H1 (cell line): ENCODE data around the gene MAP1LC3A. TPM values are rescaled to one million over a fixed set of nuclear protein-coding genes. Genes with fewer than 3 reads are reported as not detected.

Source experiments
- CTCF ChIA-PET: fragments of 300-600 bp; sonication (Branson Sonifier 250); formaldehyde crosslinking; loops from one replicate; lab custom pipeline; 2021; ENCODE audit not compliant: partially characterized antibody; lab: Charles Lee
- POLR2A ChIA-PET: fragments of 300-600 bp; sonication (Branson Sonifier 250); formaldehyde crosslinking; loops from one replicate; lab custom pipeline; 2021; ENCODE audit warnings: inconsistent platforms; ENCODE audit not compliant: partially characterized antibody; lab: Charles Lee
- DNase-seq, 2 experiments: peaks; one replicate each; pipeline versions ENCODE4 v3.0.0 to v3.0.0-alpha.2; 2010 to 2022; ENCODE audit warnings: low spot score in 2 of 2, low read depth in 1 of 2, mixed read lengths in 1 of 2
- FAIRE-seq: peaks from 2 replicates; lab custom pipeline; 2011; peaks lifted over from hg19 to GRCh38; lab: Jason Lieb, UNC
- H2AFZ ChIP-seq: 2 replicates; pipeline ENCODE4 v1.8.1; 2012; ENCODE audit warnings: low read length, inconsistent platforms
- H2AK5ac ChIP-seq: 2 replicates; pipeline ENCODE4 v1.6.1; 2013; ENCODE audit warnings: low read depth, low read length
- H2BK120ac ChIP-seq: replicated peaks from 2 replicates; pipeline ENCODE3; 2013; ENCODE audit warnings: low read depth, low read length, inconsistent platforms
- H2BK12ac ChIP-seq: 2 replicates; pipeline ENCODE4 v1.6.1; 2013; ENCODE audit warnings: low read depth, low read length
- H2BK15ac ChIP-seq: 2 replicates; pipeline ENCODE4 v1.6.1; 2013; ENCODE audit warnings: low read length
- H2BK20ac ChIP-seq: 2 replicates; pipeline ENCODE4 v1.6.1; 2013; ENCODE audit warnings: low read length
- H2BK5ac ChIP-seq: 2 replicates; pipeline ENCODE4 v1.6.1; 2013; ENCODE audit warnings: low read depth, low read length
- H3K14ac ChIP-seq: 2 replicates; pipeline ENCODE4 v1.6.1; 2013; ENCODE audit warnings: inconsistent platforms; ENCODE audit not compliant: insufficient read length
- H3K18ac ChIP-seq: 2 replicates; pipeline ENCODE4 v1.6.1; 2013; ENCODE audit warnings: low read length; ENCODE audit errors: extremely low read depth
- H3K23ac ChIP-seq: 2 replicates; pipeline ENCODE4 v1.6.1; 2013; ENCODE audit warnings: inconsistent platforms; ENCODE audit not compliant: insufficient read length
- H3K23me2 ChIP-seq: 2 replicates; pipeline ENCODE4 v1.6.1; 2013; ENCODE audit warnings: low read depth, low read length
- H3K27ac ChIP-seq: 2 replicates; pipeline ENCODE4 v1.6.1; 2011; ENCODE audit warnings: low read depth, low read length, inconsistent platforms
- H3K27me3 ChIP-seq, 4 experiments: replicated peaks in 1 of 4; 1 replicate in 1 of 4; 2 replicates in 3 of 4; pipeline versions ENCODE4 v1.6.1 to v1.8.1; 2011 to 2013; ENCODE audit warnings: low read length in 3 of 4, mild to moderate bottlenecking in 3 of 4, inconsistent platforms in 2 of 4, mixed read lengths in 2 of 4, moderate library complexity in 1 of 4; ENCODE audit not compliant: control insufficient read depth in 3 of 4, insufficient read depth in 3 of 4; ENCODE audit errors: extremely low read depth in 1 of 4
- H3K36me3 ChIP-seq, 4 experiments: 2 replicates each; pipeline versions ENCODE4 v1.6.1 to v1.8.1; 2011 to 2013; ENCODE audit warnings: mild to moderate bottlenecking in 4 of 4, low read length in 3 of 4, moderate library complexity in 2 of 4, control low read depth in 1 of 4, inconsistent platforms in 1 of 4; ENCODE audit not compliant: insufficient read depth in 4 of 4, control insufficient read depth in 2 of 4
- H3K4ac ChIP-seq: replicated peaks from 2 replicates; pipeline ENCODE3; 2013; ENCODE audit warnings: low read length, low read depth, mixed read lengths, inconsistent platforms; ENCODE audit not compliant: insufficient read length
- H3K4me1 ChIP-seq, 4 experiments: replicated peaks in 1 of 4; 1 replicate in 1 of 4; 2 replicates in 3 of 4; pipeline versions ENCODE4 v1.6.1 to v1.8.1; 2011 to 2013; ENCODE audit warnings: low read length in 3 of 4, inconsistent platforms in 2 of 4, mixed read lengths in 1 of 4; ENCODE audit not compliant: insufficient read depth in 4 of 4, control insufficient read depth in 3 of 4
- H3K4me2 ChIP-seq, 2 experiments: 2 replicates each; pipeline versions ENCODE4 v1.6.1 to v1.8.1; 2011 to 2013; ENCODE audit warnings: low read depth in 2 of 2, low read length in 2 of 2, control low read depth in 1 of 2, inconsistent platforms in 1 of 2, mild to moderate bottlenecking in 1 of 2; ENCODE audit not compliant: insufficient read depth in 1 of 2
- H3K4me3 ChIP-seq, 4 experiments: fragments of 200-600, 300-600 bp in 1 of 4; sonication (generic), shearing (Covaris generic), sonication (Bioruptor Twin) in 1 of 4; 2 replicates each; pipeline versions ENCODE4 v1.5.1 to v1.8.1; 2011 to 2016; ENCODE audit warnings: low read length in 4 of 4, low read depth in 3 of 4, control low read depth in 2 of 4, inconsistent platforms in 2 of 4, mild to moderate bottlenecking in 2 of 4, mixed read lengths in 1 of 4, moderate library complexity in 1 of 4; ENCODE audit not compliant: insufficient read depth in 2 of 4; ENCODE audit errors: extremely low read depth in 1 of 4
- H3K56ac ChIP-seq: replicated peaks from 2 replicates; pipeline ENCODE3; 2013; ENCODE audit warnings: low read depth, mild to moderate bottlenecking, mixed read lengths, low read length, inconsistent platforms; ENCODE audit not compliant: insufficient read length
- H3K79me1 ChIP-seq: 2 replicates; pipeline ENCODE4 v1.6.1; 2013; ENCODE audit warnings: low read depth, low read length, control low read depth
- H3K79me2 ChIP-seq, 2 experiments: 2 replicates each; pipeline versions ENCODE4 v1.6.1 to v1.8.1; 2012 to 2013; ENCODE audit warnings: low read length in 2 of 2, mild to moderate bottlenecking in 2 of 2, inconsistent platforms in 1 of 2; ENCODE audit not compliant: insufficient read depth in 2 of 2, control insufficient read depth in 1 of 2
- H3K9ac ChIP-seq, 4 experiments: replicated peaks in 1 of 4; 1 replicate in 1 of 4; 2 replicates in 3 of 4; pipeline versions ENCODE4 v1.6.1 to v1.8.1; 2011 to 2013; ENCODE audit warnings: low read depth in 3 of 4, low read length in 3 of 4, control low read depth in 2 of 4, mild to moderate bottlenecking in 2 of 4, moderate library complexity in 2 of 4, inconsistent platforms in 1 of 4; ENCODE audit errors: extremely low read depth in 1 of 4
- H3K9me3 ChIP-seq, 2 experiments: 2 replicates each; pipeline versions ENCODE4 v1.6.1 to v1.8.1; 2012 to 2013; ENCODE audit warnings: mild to moderate bottlenecking in 2 of 2, moderate library complexity in 2 of 2, control low read depth in 1 of 2, inconsistent platforms in 1 of 2, low read depth in 1 of 2, low read length in 1 of 2, mixed read lengths in 1 of 2; ENCODE audit not compliant: insufficient read depth in 2 of 2
- H4K20me1 ChIP-seq, 2 experiments: replicated peaks in 1 of 2; 2 replicates each; pipeline versions ENCODE3 to v1.8.1; 2011 to 2013; ENCODE audit warnings: inconsistent platforms in 2 of 2, low read length in 2 of 2, mild to moderate bottlenecking in 1 of 2; ENCODE audit not compliant: insufficient read depth in 2 of 2, control insufficient read depth in 1 of 2
- H4K5ac ChIP-seq: 2 replicates; pipeline ENCODE4 v1.6.1; 2013; ENCODE audit warnings: low read length, low read depth, mixed read lengths, inconsistent platforms; ENCODE audit not compliant: insufficient read length
- H4K8ac ChIP-seq: 2 replicates; pipeline ENCODE4 v1.8.0; 2013; ENCODE audit warnings: mild to moderate bottlenecking, moderate library complexity, low read length, inconsistent platforms; ENCODE audit not compliant: insufficient read depth; ENCODE audit errors: extremely low read depth
- H4K91ac ChIP-seq: replicated peaks from 2 replicates; pipeline ENCODE3; 2013; ENCODE audit warnings: low read length, mixed read lengths, inconsistent platforms; ENCODE audit not compliant: insufficient read length
- CHD1 ChIP-seq: IDR thresholded peaks from 2 replicates; pipeline ENCODE4 v1.6.1; 2012; ENCODE audit warnings: low read depth, low read length, improper control_type of control experiment
- EZH2 ChIP-seq: fragments of 200-600 bp; sonication (generic); IDR thresholded peaks from 2 replicates; pipeline ENCODE4 v1.7.1; 2012; ENCODE audit warnings: low read depth, mild to moderate bottlenecking, moderate library complexity, low read length, inconsistent platforms; ENCODE audit not compliant: severe bottlenecking
- GTF2F1 ChIP-seq: IDR thresholded peaks from 2 replicates; pipeline ENCODE4 v1.6.1; 2012; ENCODE audit warnings: low read depth, low read length, improper control_type of control experiment, borderline replicate concordance
- KDM4A ChIP-seq: IDR thresholded peaks from one replicate; pipeline ENCODE4 v1.7.1; 2012; ENCODE audit warnings: low read depth, mild to moderate bottlenecking, moderate library complexity, low read length, inconsistent platforms; ENCODE audit not compliant: severe bottlenecking
- MAFK ChIP-seq: IDR thresholded peaks from 2 replicates; pipeline ENCODE4 v1.6.1; 2012; ENCODE audit warnings: low read depth, mild to moderate bottlenecking, improper control_type of control experiment, low read length
- POLR2AphosphoS5 ChIP-seq: IDR thresholded peaks from 2 replicates; pipeline ENCODE4 v1.6.1; 2011; ENCODE audit warnings: low read depth, low read length
- RFX5 ChIP-seq: IDR thresholded peaks from 2 replicates; pipeline ENCODE4 v1.6.1; 2011; ENCODE audit warnings: low read depth, low read length, improper control_type of control experiment, borderline replicate concordance
- SP4 ChIP-seq: IDR thresholded peaks from 2 replicates; pipeline ENCODE4 v1.6.1; 2012; ENCODE audit warnings: low read length, inconsistent platforms
- TAF1 ChIP-seq: IDR thresholded peaks from 2 replicates; pipeline ENCODE4 v1.6.1; 2011; ENCODE audit warnings: mild to moderate bottlenecking, low read depth, low read length
- TEAD4 ChIP-seq: IDR thresholded peaks from 2 replicates; pipeline ENCODE4 v1.6.1; 2012; ENCODE audit warnings: low read depth, low read length, inconsistent platforms, mixed read lengths
- WGBS, 2 experiments: shearing (Covaris generic) in 1 of 2; methylation state at CpG; one replicate each; pipeline versions ENCODE4 v1.1.6 to v1.1.7; 2013 to 2015; ENCODE audit warnings: low lambda C conversion rate in 2 of 2, mixed read lengths in 2 of 2, inconsistent platforms in 1 of 2, low coverage in 1 of 2, missing lambda C conversion rate in 1 of 2; ENCODE audit not compliant: insufficient replicate concordance in 2 of 2, insufficient coverage in 1 of 2, insufficient read length in 1 of 2; ENCODE audit errors: extremely low coverage in 1 of 2, missing lambda C conversion rate in 1 of 2; 5-methylcytosine and 5-hydroxymethylcytosine counted together
- polyA plus RNA-seq, 7 experiments: library from polyadenylated mRNA; depleted of rRNA in 3 of 7; stranded (reverse) in 5 of 7; unstranded in 2 of 7; fragments of >200 nt in 5 of 7; fragments of 200-250 nt in 2 of 7; gene quantifications; 1 replicate in 5 of 7; 2 replicates in 1 of 7; 4 replicates in 1 of 7; pipeline versions ENCODE4 v1.2.1 to v1.2.3, GENCODE V29; 2011 to 2013; ENCODE audit warnings: missing spikeins in 2 of 7, mixed read lengths in 2 of 7
- total RNA-seq: library from RNA; stranded (reverse); fragmentation: NEBNext Ultra II Directional; extraction: Animal tissue kit (Norgen Biotek cat#: 25700); gene quantifications from 2 replicates; pipeline ENCODE4 v1.2.1, GENCODE V29; 2021
- TF ChIP-seq, protein P1 (sequence below): IDR thresholded peaks from 2 replicates; pipeline ENCODE4 v1.6.1; 2012; ENCODE audit warnings: low read length, inconsistent platforms

Gene MAP1LC3A
- total and polyA plus RNA-seq, 2 of the 8 experiments (the other 6 are each of a cell fraction or from before 2014, with no cell fraction given) = 5.0 to 6.1 TPM

DNA sequence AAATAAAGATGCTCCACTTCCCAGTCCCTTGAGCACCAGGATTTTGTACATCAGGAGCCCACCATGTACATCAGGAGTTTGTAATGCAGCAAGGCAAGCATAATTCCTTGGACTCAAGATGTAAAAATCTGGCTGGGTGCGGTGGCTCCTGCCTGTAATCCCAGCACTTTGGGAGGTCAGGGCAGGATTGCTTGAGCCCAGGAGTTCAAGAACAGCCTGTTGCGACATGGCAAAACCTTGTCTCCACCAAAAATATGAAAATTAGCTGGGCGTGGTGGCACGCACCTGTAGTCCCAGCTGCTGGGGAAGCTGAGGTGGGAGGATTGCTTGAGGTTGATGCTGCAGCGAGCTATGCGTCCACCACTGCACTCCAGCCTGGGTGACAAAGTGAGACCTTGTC lies 16.1 kb upstream of the MAP1LC3A start:
- Histone ChIP-seq H3K4ac (no peak overlapping the region), H2BK12ac (no peak overlapping the region), H4K8ac (no peak overlapping the region), H3K79me1 (no peaks in the 10 kb centered on the region), H2BK15ac (no peak overlapping the region), H2BK5ac (no peak overlapping the region), H3K14ac (no peak overlapping the region), H3K4me2 (no peak overlapping the region), H2BK20ac (no peak overlapping the region), H3K23ac (no peak overlapping the region), H3K27me3 (no peaks in the 10 kb centered on the region), H3K79me2 (no peaks in the 10 kb centered on the region), H4K20me1 (peaks cover 2 to 3% of the 10 kb centered on the region in 2 experiments), H3K4me1 (peaks cover 0 to 8% (median 2%) of the 10 kb centered on the region in 4 experiments; a peak in 3 of 7 replicates), H2AK5ac (no peak overlapping the region), H3K56ac (no peak overlapping the region), H3K27ac (no peak overlapping the region), H2BK120ac (no peak overlapping the region), H3K9ac (no peak overlapping the region), H3K23me2 (peaks cover 5% of the 10 kb centered on the region; the same call in 1 of the 2 replicates), H3K36me3 (peaks cover 2 to 10% (median 5%) of the 10 kb centered on the region in 4 experiments; a peak in 4 of 8 replicates), H3K18ac (no peak overlapping the region), H4K5ac (no peak overlapping the region), H3K4me3 (no peak overlapping the region), H3K9me3 (no peaks in the 10 kb centered on the region), H4K91ac (no peak overlapping the region), H2AFZ (no peak overlapping the region)
- CTCF ChIA-PET = interaction anchor here (1.4 to 3.8 kb wide), 3 partner anchors 9 to 227 kb away, joined by 3 to 18 read pairs (median 10); no protein-coding TSS in a partner anchor
- WGBS, 2 experiments = 94% methylated on average over 6 of the region's 6 CpGs; no CpG with 5 or more reads in 1 of the 2 experiments
- POLR2A ChIA-PET = interaction anchor here (1.2 kb wide), 1 partner anchor 27 kb away, joined by 3 read pairs; no protein-coding TSS in a partner anchor
- TF ChIP-seq MAFK = no peak
- TF ChIP-seq EZH2 = no peak
- TF ChIP-seq TEAD4 = no peak
- TF ChIP-seq POLR2AphosphoS5 = no peak
- TF ChIP-seq GTF2F1 = no peak
- TF ChIP-seq SP4 = no peak
- TF ChIP-seq RFX5 = no peak
- TF ChIP-seq, protein P1, sequence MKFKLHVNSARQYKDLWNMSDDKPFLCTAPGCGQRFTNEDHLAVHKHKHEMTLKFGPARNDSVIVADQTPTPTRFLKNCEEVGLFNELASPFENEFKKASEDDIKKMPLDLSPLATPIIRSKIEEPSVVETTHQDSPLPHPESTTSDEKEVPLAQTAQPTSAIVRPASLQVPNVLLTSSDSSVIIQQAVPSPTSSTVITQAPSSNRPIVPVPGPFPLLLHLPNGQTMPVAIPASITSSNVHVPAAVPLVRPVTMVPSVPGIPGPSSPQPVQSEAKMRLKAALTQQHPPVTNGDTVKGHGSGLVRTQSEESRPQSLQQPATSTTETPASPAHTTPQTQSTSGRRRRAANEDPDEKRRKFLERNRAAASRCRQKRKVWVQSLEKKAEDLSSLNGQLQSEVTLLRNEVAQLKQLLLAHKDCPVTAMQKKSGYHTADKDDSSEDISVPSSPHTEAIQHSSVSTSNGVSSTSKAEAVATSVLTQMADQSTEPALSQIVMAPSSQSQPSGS = no peak
- no peak for TF ChIP-seq TAF1
- TF ChIP-seq CHD1 = no peak
- no peak for TF ChIP-seq KDM4A
- no peak for FAIRE-seq
- no peak for DNase-seq
